K562 (cell line): Measurements from ENCODE around the gene TRMT1. TPM values are rescaled to one million over a fixed set of nuclear protein-coding genes. Genes with fewer than 3 reads are reported as not detected.

Experiments
- ATAC-seq: fragments of 200-7000 bp; cut with Tn5 transposase; 3 replicates; pipeline ENCODE4 v1.9.1; 2020; ENCODE audit warnings: moderate library complexity
- BruUV-seq: library from RNA; stranded (reverse); fragments of 400-500 nt; replicated peaks from 2 replicates; lab custom pipeline; 2021; lab: Mats Ljungman, UMichigan
- CTCF ChIA-PET: fragments of 300-600 bp; formaldehyde crosslinking; extraction: SDS; loops from one replicate; lab custom pipeline; 2021; ENCODE audit warnings: low intra/inter-chr PET ratio; lab: Yijun Ruan, JAX
- POLR2A ChIA-PET: fragments of 300-600, 350-650 bp; sonication (Branson Sonifier 250); formaldehyde crosslinking; extraction: SDS; loops from one replicate; lab custom pipeline; 2021; ENCODE audit warnings: antibody characterized with exemption, inconsistent platforms; lab: Yijun Ruan, JAX
- DNase-seq, 4 experiments: peaks; one replicate each; pipeline versions ENCODE4 v3.0.0 to v3.0.0-alpha.2; 2011 to 2018; ENCODE audit warnings: low spot score in 3 of 4, mixed read lengths in 3 of 4; ENCODE audit errors: extremely low read depth in 1 of 4
- FAIRE-seq: peaks from 2 replicates; lab custom pipeline; 2011; peaks lifted over from hg19 to GRCh38; lab: Jason Lieb, UNC
- H2AFZ ChIP-seq: 2 replicates; pipeline ENCODE4 v1.6.0; 2011; ENCODE audit warnings: low read depth, low read length, control low read depth, inconsistent platforms
- H3K27ac ChIP-seq: fragments of 200-600 bp; 3 replicates; pipeline ENCODE4 v1.8.0; 2011; ENCODE audit warnings: low read depth, mild to moderate bottlenecking, control low read depth, inconsistent platforms, low read length, moderate library complexity, mixed read lengths; ENCODE audit errors: extremely low read depth
- H3K27me3 ChIP-seq, 2 experiments: fragments of 300-600 bp in 1 of 2; 2 replicates in 1 of 2; 3 replicates in 1 of 2; pipeline versions ENCODE4 v1.6.0 to v1.8.0; 2011; ENCODE audit warnings: inconsistent platforms in 2 of 2, low read length in 2 of 2, mild to moderate bottlenecking in 1 of 2, mixed read lengths in 1 of 2, moderate library complexity in 1 of 2; ENCODE audit not compliant: control insufficient read depth in 2 of 2, insufficient read depth in 2 of 2
- H3K36me3 ChIP-seq: fragments of 300-600 bp; 3 replicates; pipeline ENCODE4 v1.8.0; 2011; ENCODE audit warnings: mild to moderate bottlenecking, low read length, inconsistent platforms; ENCODE audit not compliant: control insufficient read depth, insufficient read depth
- H3K4me1 ChIP-seq, 2 experiments: fragments of 200-600 bp in 1 of 2; replicated peaks in 1 of 2; 2 replicates in 1 of 2; 3 replicates in 1 of 2; pipeline versions ENCODE4 v1.5.1 to v1.8.0; 2011; ENCODE audit warnings: inconsistent platforms in 2 of 2, low read length in 2 of 2, mild to moderate bottlenecking in 1 of 2, mixed read lengths in 1 of 2, moderate library complexity in 1 of 2; ENCODE audit not compliant: control insufficient read depth in 2 of 2, insufficient read depth in 2 of 2
- H3K4me2 ChIP-seq: 2 replicates; pipeline ENCODE4 v1.6.1; 2011; ENCODE audit warnings: low read length, control low read depth, inconsistent platforms, mixed read lengths; ENCODE audit not compliant: insufficient read depth
- H3K4me3 ChIP-seq: fragments of 200-600 bp; sonication (generic), shearing (Covaris generic); 2 replicates; pipeline ENCODE4 v1.5.1; 2016; ENCODE audit warnings: control low read depth, inconsistent platforms
- H3K79me2 ChIP-seq: fragments of 200-600 bp; 3 replicates; pipeline ENCODE4 v1.8.0; 2011; ENCODE audit warnings: low read length, inconsistent platforms; ENCODE audit not compliant: control insufficient read depth, insufficient read depth
- H3K9ac ChIP-seq, 2 experiments: 2 replicates each; pipeline versions ENCODE4 v1.6.0 to v1.6.1; 2011; ENCODE audit warnings: low read depth in 2 of 2, low read length in 2 of 2, control low read depth in 1 of 2, inconsistent platforms in 1 of 2, mild to moderate bottlenecking in 1 of 2, mixed read lengths in 1 of 2; ENCODE audit not compliant: insufficient read depth in 1 of 2
- H3K9me1 ChIP-seq: one replicate; pipeline ENCODE4 v1.6.0; 2011; ENCODE audit warnings: inconsistent platforms, mild to moderate bottlenecking, low read length, moderate library complexity; ENCODE audit not compliant: control insufficient read depth, insufficient read depth
- H3K9me3 ChIP-seq: replicated peaks from 2 replicates; pipeline ENCODE4 v1.5.1; 2011; ENCODE audit warnings: low read depth, low read length, inconsistent platforms; ENCODE audit not compliant: control insufficient read depth, insufficient read depth
- H4K20me1 ChIP-seq: replicated peaks from 2 replicates; pipeline ENCODE4 v1.6.1; 2011; ENCODE audit warnings: low read length, inconsistent platforms, mixed read lengths; ENCODE audit not compliant: control insufficient read depth, insufficient read depth
- ARID1B ChIP-seq: fragments of 450-650 bp; IDR thresholded peaks from 2 replicates; pipeline ENCODE4 v1.6.1; 2016; ENCODE audit warnings: antibody characterized with exemption, mild to moderate bottlenecking, inconsistent platforms
- ATF6 ChIP-seq: sonication (generic); formaldehyde crosslinking; IDR thresholded peaks from 2 replicates; pipeline ENCODE4 v1.4.0; 2020; ENCODE audit warnings: mild to moderate bottlenecking, missing genetic modification reagents
- CBFB ChIP-seq: sonication (generic); formaldehyde crosslinking; IDR thresholded peaks from 2 replicates; pipeline ENCODE4 v1.4.0; 2020; ENCODE audit warnings: mild to moderate bottlenecking, missing genetic modification reagents
- CREM ChIP-seq: IDR thresholded peaks from 2 replicates; pipeline ENCODE4 v1.6.1; 2014; ENCODE audit warnings: antibody characterized with exemption, low read depth
- GATA2 ChIP-seq: sonication (generic); formaldehyde crosslinking; IDR thresholded peaks from 2 replicates; pipeline ENCODE4 v1.4.0; 2020; ENCODE audit warnings: mild to moderate bottlenecking, missing genetic modification reagents
- KDM1A ChIP-seq, 2 experiments: fragments of 450-650 bp; IDR thresholded peaks; 2 replicates each; pipeline ENCODE4 v1.6.1; 2016; ENCODE audit warnings: mild to moderate bottlenecking in 2 of 2
- KDM5B ChIP-seq: fragments of 200-600 bp; sonication (generic); IDR thresholded peaks from 2 replicates; pipeline ENCODE4 v1.6.1; 2012; ENCODE audit warnings: low read depth, mild to moderate bottlenecking, moderate library complexity, low read length, control low read depth, inconsistent platforms; ENCODE audit not compliant: insufficient replicate concordance
- MIER1 ChIP-seq: fragments of 450-650 bp; IDR thresholded peaks from 2 replicates; pipeline ENCODE4 v1.6.1; 2016; ENCODE audit warnings: antibody characterized with exemption, mild to moderate bottlenecking, low read depth
- RBFOX2 ChIP-seq: fragments of 200-400 bp; formaldehyde crosslinking; IDR thresholded peaks from 2 replicates; pipeline ENCODE4 v1.6.1; 2017; ENCODE audit warnings: low read depth, mild to moderate bottlenecking, low read length, moderate library complexity
- RNF2 ChIP-seq: sonication (generic); IDR thresholded peaks from 2 replicates; pipeline ENCODE4 v1.6.1; 2016
- SMARCA4 ChIP-seq: fragments of 450-650 bp; IDR thresholded peaks from 2 replicates; pipeline ENCODE4 v1.6.1; 2016
- SMARCE1 ChIP-seq: fragments of 450-650 bp; IDR thresholded peaks from 2 replicates; pipeline ENCODE4 v1.7.1; 2016; ENCODE audit warnings: mild to moderate bottlenecking
- SUPT5H ChIP-seq: fragments of 450-650 bp; IDR thresholded peaks from 2 replicates; pipeline ENCODE4 v1.6.1; 2016
- ZBTB7A ChIP-seq: IDR thresholded peaks from 2 replicates; pipeline ENCODE4 v1.6.1; 2011; ENCODE audit warnings: low read depth, mild to moderate bottlenecking, low read length, moderate library complexity, borderline replicate concordance; ENCODE audit not compliant: control insufficient read depth
- ZNF740 ChIP-seq, 3 experiments: fragments of 200-800 bp in 1 of 3; sonication (Bioruptor generic) in 1 of 3; sonication (generic) in 1 of 3; formaldehyde crosslinking in 1 of 3; IDR thresholded peaks; 2 replicates each; pipeline versions ENCODE4 v1.6.1 to v1.8.0; 2016 to 2022; ENCODE audit warnings: mild to moderate bottlenecking in 2 of 3, missing compliant biosample characterization in 2 of 3, missing genetic modification characterization in 2 of 3, missing genetic modification reagents in 1 of 3
- ZNF766 ChIP-seq: fragments of 200-800 bp; sonication (Bioruptor generic); conservative IDR thresholded peaks from 2 replicates; pipeline ENCODE4 v1.6.1; 2016; ENCODE audit warnings: missing genetic modification characterization, missing compliant biosample characterization
- WGBS: fragments of 100-300 bp; shearing (Covaris generic); methylation state at CpG from one replicate; pipeline ENCODE4 v1.1.6; 2016; ENCODE audit warnings: low coverage, mixed read lengths; ENCODE audit not compliant: insufficient coverage; ENCODE audit errors: missing lambda C conversion rate; 5-methylcytosine and 5-hydroxymethylcytosine counted together
- in situ Hi-C: fragments of 300-500 bp; cut with MboI; formaldehyde crosslinking; loops from 4 replicates; pipeline ENCODE4 v1.15.0; 2018; ENCODE audit warnings: inconsistent platforms, mixed read lengths
- intact Hi-C: fragments of 100-400 bp; cut with micrococcal nuclease; formaldehyde crosslinking; loops from 2 replicates; pipeline ENCODE4 v1.14.2; 2022
- polyA plus RNA-seq, 8 experiments: library from polyadenylated mRNA; depleted of rRNA in 4 of 8; stranded (reverse) in 5 of 8; unstranded in 3 of 8; fragments of >200 nt; fragmentation: Nextera tagmentation in 2 of 8; fragmentation: Illumina TruSeq in 1 of 8; extraction: Ambion mirVana in 2 of 8; extraction: Trizol in 1 of 8; gene quantifications; 2 replicates each; pipeline versions ENCODE4 v1.2.1 to v1.2.3, GENCODE V29; 2011 to 2014; ENCODE audit warnings: inconsistent platforms in 1 of 8, missing spikeins in 1 of 8
- total RNA-seq, 7 experiments: library from RNA; depleted of rRNA in 6 of 7; stranded (reverse); fragments of >200 nt in 6 of 7; fragmentation: Illumina TruSeq in 2 of 7; extraction: Trizol in 2 of 7; gene quantifications; 2 replicates each; pipeline versions ENCODE4 v1.2.1 to v1.2.3, GENCODE V29; 2011 to 2021; ENCODE audit warnings: low replicate concordance in 1 of 7

TRMT1 gene
- total and polyA plus RNA-seq, 9 of the 15 experiments (the other 6 are each of a cell fraction or from before 2014, with no cell fraction given): 5.8 to 158 (median 54.3) TPM

GRCh38 chr19:13101590-13102415 is 14.7 kb downstream of the TRMT1 start (continued):
- TF ChIP-seq CBFB (CRISPR knock-in tag): peak; percentile 35; the same call in 1 of the 2 replicates
- 0 out of 2 replicates have a peak, but pooled peaks have one; percentile 40 for TF ChIP-seq MIER1
- no peak for TF ChIP-seq GATA2 (CRISPR knock-in tag)
- 0 out of 2 replicates have a peak, but pooled peaks have one; percentile 9 for TF ChIP-seq RNF2

GRCh38 chr19:13100841-13101589 is 15.5 kb downstream of the TRMT1 start:
- in situ Hi-C loops: no loop called here
- ATAC-seq (peak; percentile 6; the same call in 2 of the 3 replicates), DNase-seq (peak; percentile 56 to 81 (median 61)), FAIRE-seq (peak; percentile 51)
- Histone ChIP-seq H3K4me3 (peak overlapping the region; percentile 98), H3K4me1 (peaks cover 32 to 77% of the 10 kb centered on the region in 2 experiments), H3K4me2 (peak overlapping the region; percentile 99), H2AFZ (no peak overlapping the region), H3K27me3 (no peaks in the 10 kb centered on the region), H3K9me1 (no peaks in the 10 kb centered on the region), H3K27ac (peak overlapping the region; percentile 98), H3K9me3 (no peaks in the 10 kb centered on the region), H3K79me2 (peaks cover 60% of the 10 kb centered on the region), H4K20me1 (no peaks in the 10 kb centered on the region), H3K9ac (peak overlapping the region; percentile 95 to 99), H3K36me3 (peaks cover 44% of the 10 kb centered on the region)
- CTCF ChIA-PET: interaction anchor here (1.2 kb wide), 1 partner anchor 162 kb away, joined by 5 read pairs; no protein-coding TSS in a partner anchor
- 12% methylated on average over 11 of the region's 18 CpGs for WGBS
- intact Hi-C loops: loop anchor here (10.0 kb wide), 1 partner anchor 134 kb away; no protein-coding TSS in a partner anchor
- POLR2A ChIA-PET: interaction anchor here (0.5 to 3.1 kb wide), 12 partner anchors 11 to 181 kb away, joined by 3 to 16 read pairs (median 3); no protein-coding TSS in a partner anchor
- no TSS peak for BruUV-seq
- 0 out of 2 replicates have a peak, but pooled peaks have one; percentile 29 for TF ChIP-seq ZNF766 (CRISPR knock-in tag)
- TF ChIP-seq ZNF740 (CRISPR knock-in tag; IDR thresholded peaks at IDR 0.05): no peak
- TF ChIP-seq ZNF740 (tag; IDR thresholded peaks at IDR 0.05): 0 out of 4 replicates have a peak, but pooled peaks of 1 of the 2 experiments have one; percentile 19
- TF ChIP-seq RBFOX2: peak; percentile 67
- peak; percentile 12; the same call in 1 of the 2 replicates for TF ChIP-seq ARID1B
- TF ChIP-seq KDM1A (IDR thresholded peaks at IDR 0.05): peak in 1 of 2 experiments; percentile 71; a peak in 1 of 4 replicates
- peak; percentile 93 for TF ChIP-seq ZBTB7A
- TF ChIP-seq CREM: peak; percentile 49
- TF ChIP-seq KDM5B: peak; percentile 21
- no peak for TF ChIP-seq ATF6 (CRISPR knock-in tag)
- peak; percentile 42; the same call in 1 of the 2 replicates for TF ChIP-seq SMARCE1
- TF ChIP-seq SUPT5H: 0 out of 2 replicates have a peak, but pooled peaks have one; percentile 35
- TF ChIP-seq SMARCA4: 0 out of 2 replicates have a peak, but pooled peaks have one; percentile 37
